HepG2 (cell line): ENCODE data around the gene BRD3. TPM values are rescaled to one million over a fixed set of nuclear protein-coding genes. Genes with fewer than 3 reads are reported as not detected.

Experiments
- ATF1 ChIP-seq: IDR thresholded peaks from 2 replicates; pipeline ENCODE4 v1.6.1; 2016; ENCODE audit warnings: mild to moderate bottlenecking, control low read depth
- HNRNPK ChIP-seq: fragments of 200-400 bp; formaldehyde crosslinking; IDR thresholded peaks from 2 replicates; pipeline ENCODE4 v1.6.1; 2018; ENCODE audit warnings: low read length, low read depth, moderate library complexity, mild to moderate bottlenecking; ENCODE audit not compliant: poor library complexity, severe bottlenecking
- HOXA3 ChIP-seq: sonication (generic); formaldehyde crosslinking; IDR thresholded peaks from 2 replicates; pipeline ENCODE4 v1.5.0; 2020; ENCODE audit warnings: missing genetic modification reagents
- MXI1 ChIP-seq: IDR thresholded peaks from 3 replicates; pipeline ENCODE4 v1.6.1; 2012; ENCODE audit warnings: low read depth, low read length, inconsistent platforms, borderline replicate concordance
- PAWR ChIP-seq: sonication (generic); formaldehyde crosslinking; IDR thresholded peaks from 2 replicates; pipeline ENCODE4 v1.4.0; 2020; ENCODE audit warnings: missing genetic modification reagents, mild to moderate bottlenecking, borderline replicate concordance
- SOX13 ChIP-seq, 3 experiments: fragments of 450-650 bp in 1 of 3; sonication (generic) in 1 of 3; formaldehyde crosslinking in 1 of 3; IDR thresholded peaks in 2 of 3; conservative IDR thresholded peaks in 1 of 3; 2 replicates each; pipeline versions ENCODE4 v1.5.0 to v1.6.1; 2016 to 2020; ENCODE audit warnings: antibody characterized with exemption in 1 of 3, mild to moderate bottlenecking in 1 of 3, missing compliant biosample characterization in 1 of 3, missing genetic modification reagents in 1 of 3, moderate library complexity in 1 of 3
- SP5 ChIP-seq: IDR thresholded peaks from 2 replicates; pipeline ENCODE4 v1.6.1; 2016; ENCODE audit warnings: low read depth, borderline replicate concordance
- TP53 ChIP-seq: sonication (generic); formaldehyde crosslinking; conservative IDR thresholded peaks from 2 replicates; pipeline ENCODE4 v1.4.0; 2020; ENCODE audit warnings: missing genetic modification reagents
- ZBTB49 ChIP-seq: sonication (generic); formaldehyde crosslinking; IDR thresholded peaks from 2 replicates; pipeline ENCODE4 v1.4.0; 2020; ENCODE audit warnings: missing genetic modification reagents, borderline replicate concordance
- ZHX2 ChIP-seq, 2 experiments: sonication (generic) in 1 of 2; formaldehyde crosslinking in 1 of 2; IDR thresholded peaks; 2 replicates each; pipeline versions ENCODE4 v1.6.1 to v1.9.0; 2014 to 2022; ENCODE audit warnings: antibody characterized with exemption in 1 of 2, borderline replicate concordance in 1 of 2, inconsistent platforms in 1 of 2, low read depth in 1 of 2, missing genetic modification reagents in 1 of 2
- ZNF121 ChIP-seq: sonication (generic); formaldehyde crosslinking; IDR thresholded peaks from 2 replicates; pipeline ENCODE4 v1.5.0; 2020; ENCODE audit warnings: mild to moderate bottlenecking, missing genetic modification reagents
- ZNF263 ChIP-seq: sonication (generic); formaldehyde crosslinking; IDR thresholded peaks from 2 replicates; pipeline ENCODE4 v1.4.0; 2020; ENCODE audit warnings: missing genetic modification reagents
- ZNF275 ChIP-seq: sonication (generic); formaldehyde crosslinking; IDR thresholded peaks from 2 replicates; pipeline ENCODE4 v1.8.0; 2022; ENCODE audit warnings: missing genetic modification reagents, mild to moderate bottlenecking, inconsistent platforms, borderline replicate concordance
- polyA plus RNA-seq, 8 experiments: library from polyadenylated mRNA; depleted of rRNA in 3 of 8; stranded (reverse) in 7 of 8; unstranded in 1 of 8; fragments of >200 nt; fragmentation: Illumina TruSeq in 4 of 8; extraction: Trizol in 4 of 8; gene quantifications; 2 replicates each; pipeline versions ENCODE4 v1.2.1 to v1.2.3, GENCODE V29; 2011 to 2016; ENCODE audit warnings: low read depth in 4 of 8, missing spikeins in 1 of 8, mixed read lengths in 1 of 8; ENCODE audit not compliant: insufficient read depth in 1 of 8
- total RNA-seq, 5 experiments: library from RNA; depleted of rRNA; stranded (reverse); fragments of >200 nt; fragmentation: Illumina TruSeq; extraction: Trizol; gene quantifications; 2 replicates each; pipeline ENCODE4 v1.2.3, GENCODE V29; 2016; ENCODE audit warnings: low read depth in 1 of 5

BRD3 gene
- total and polyA plus RNA-seq, 2 of the 13 experiments (the other 11 are each of a cell fraction or from before 2014, with no cell fraction given), result 5.9 to 12.9 TPM

GRCh38 chr9:134067904-134068743, at the start of gene BRD3 (continued):
- TF ChIP-seq ZNF121, result no peak
- no peak for TF ChIP-seq SOX13 (IDR thresholded peaks at IDR 0.05)
- TF ChIP-seq SOX13 (CRISPR knock-in tag; conservative IDR thresholded peaks at IDR 0.05 in 1 of 2, IDR thresholded peaks at IDR 0.05 in 1 of 2), result no peak
- no peak for TF ChIP-seq ZNF275
- peak; percentile 18; the same call in 1 of the 2 replicates for TF ChIP-seq HOXA3
- no peak for TF ChIP-seq HNRNPK
- TF ChIP-seq TP53, result no peak
- no peak for TF ChIP-seq ZBTB49 (CRISPR knock-in tag)
- TF ChIP-seq ZHX2 (IDR thresholded peaks at IDR 0.05; ENCODE audit: low read depth), result no peak
- TF ChIP-seq ZHX2 (CRISPR knock-in tag; IDR thresholded peaks at IDR 0.05; ENCODE audit: borderline replicate concordance), result 0 out of 2 replicates have a peak, but pooled peaks have one; percentile 40
- no peak for TF ChIP-seq SP5 (CRISPR knock-in tag)
- peak; percentile 71 for TF ChIP-seq ZNF263 (CRISPR knock-in tag)
- TF ChIP-seq ATF1 (CRISPR knock-in tag), result no peak
- peak; percentile 64; the same call in 1 of the 3 replicates for TF ChIP-seq MXI1
- no peak for TF ChIP-seq PAWR (CRISPR knock-in tag)
